Vagina (tissue), 2 donors: ENCODE data around the gene KIAA0408.
"Not testable (repeated sequence)": the region's sequence is repeated elsewhere in the genome, so short reads cannot be mapped to it uniquely, and the experiment has no call there.

Source experiments
- CTCF ChIP-seq, 3 experiments: fragments of 450-650 bp in 2 of 3; fragments of 200-600 bp in 1 of 3; sonication (generic) in 1 of 3; IDR thresholded peaks; one replicate each; pipeline ENCODE4 v1.5.1; 2017 to 2019; ENCODE audit warnings: antibody characterized with exemption in 3 of 3, mild to moderate bottlenecking in 2 of 3, moderate library complexity in 2 of 3
- POLR2A ChIP-seq, 2 donors: fragments of 450-650 bp; IDR thresholded peaks; one replicate each; pipeline ENCODE4 v1.6.1; 2017; ENCODE audit warnings: antibody characterized with exemption in 2 of 2, mild to moderate bottlenecking in 2 of 2, moderate library complexity in 2 of 2

- TF ChIP-seq POLR2A, CTCF (IDR thresholded peaks at IDR 0.05): not testable (repeated sequence)
Measured at GRCh38 chr6:127412016-127412415, 47.2 kb downstream of the KIAA0408 start.
